ENCODE results near the gene ELAVL1. TPM values are rescaled to one million over a fixed set of nuclear protein-coding genes. Genes with fewer than 3 reads are reported as not detected.
A peak's percentile ranks its signal among the peaks of the same experiment; 100 is the strongest.

Gene ELAVL1
- total RNA-seq (10 to 100 TPM; 61.0 to 72.8 TPM), polyA plus RNA-seq (10 to 100 TPM; 15.0 to 33.0 TPM)
- long read RNA-seq, donor 1, full-length matches to known transcripts, result 31 of 37 reads
- long read RNA-seq, donor 1, partial matches to known transcripts, result 6 of 37 reads
- long read RNA-seq, donor 1, other reads (novel, unspliced or antisense), result 0 of 37 reads
- long read RNA-seq, donor 2, full-length matches to known transcripts, result 8 of 8 reads
- long read RNA-seq, donor 2, partial matches to known transcripts, result 0 of 8 reads
- long read RNA-seq, donor 2, other reads (novel, unspliced or antisense), result 0 of 8 reads
- long read RNA-seq, donor 3, full-length matches to known transcripts, result 21 of 21 reads
- long read RNA-seq, donor 3, partial matches to known transcripts, result 0 of 21 reads
- long read RNA-seq, donor 3, other reads (novel, unspliced or antisense), result 0 of 21 reads
- long read RNA-seq, donor 4, full-length matches to known transcripts, result 11 of 16 reads
- long read RNA-seq, donor 4, partial matches to known transcripts, result 5 of 16 reads
- long read RNA-seq, donor 4, other reads (novel, unspliced or antisense), result 0 of 16 reads
- long read RNA-seq, donor 5, full-length matches to known transcripts, result 40 of 47 reads
- long read RNA-seq, donor 5, partial matches to known transcripts, result 7 of 47 reads
- long read RNA-seq, donor 5, other reads (novel, unspliced or antisense), result 0 of 47 reads

DNA sequence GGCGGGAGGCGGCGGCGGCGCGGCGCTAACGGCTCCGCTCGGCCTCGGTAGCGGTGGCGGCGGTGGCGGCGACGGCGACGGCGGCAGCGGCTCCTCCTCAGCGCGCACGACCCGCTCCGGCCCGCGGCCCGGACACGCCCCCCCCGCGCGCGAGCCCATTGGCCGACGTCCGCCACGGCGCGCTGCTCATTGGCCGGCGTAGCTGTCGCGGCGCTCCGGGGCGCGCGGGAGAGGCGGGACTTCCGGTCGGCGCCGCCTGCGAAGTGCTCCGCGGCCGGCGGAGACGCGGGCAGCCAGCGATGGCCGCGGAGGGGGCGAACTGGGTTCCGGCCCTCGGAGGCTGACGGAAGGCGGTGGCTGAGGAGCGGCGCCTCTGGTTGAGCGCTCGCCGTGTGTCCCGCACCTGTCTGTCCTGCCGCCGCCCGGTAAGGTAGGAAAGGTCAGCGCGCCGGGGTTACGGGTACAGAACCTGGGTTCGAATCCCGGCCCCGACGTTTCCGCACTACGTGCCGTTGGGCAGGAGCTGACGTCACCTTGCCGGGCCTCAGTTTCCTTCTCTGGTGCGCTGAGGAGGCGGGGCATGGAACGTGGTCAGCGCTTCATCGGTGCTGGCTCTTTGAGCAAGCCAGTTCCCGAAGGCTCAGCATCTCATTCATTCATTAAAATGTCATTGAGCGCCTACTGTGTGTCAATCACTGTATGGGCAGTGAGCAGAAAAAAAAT lies at the start of gene ELAVL1:
Gene ELAVL1 (minus strand): TSS at position 108 of the 723 bp plus-strand sequence. CDS start 13,826 bp downstream, outside the sequence.
- Histone ChIP-seq H3K27me3 (ENCODE audit: control insufficient read depth in 3 of 3, insufficient read depth in 3 of 3, low read length in 2 of 3) (no peaks in the 10 kb centered on the region), H3K9me3 (ENCODE audit: control insufficient read depth in 4 of 4, insufficient read depth in 3 of 4, low read length in 3 of 4) (no peaks in the 10 kb centered on the region), H3K36me3 (ENCODE audit: control insufficient read depth in 4 of 4, insufficient read depth in 4 of 4, low read length in 4 of 4) (peaks cover 0 to 4% (median 1%) of the 10 kb centered on the region in 4 donors), H3K27ac (ENCODE audit: low read depth in 1 of 2, low read length in 1 of 2) (peak within 1 kb of the TSS; percentile 87 to 96), H3K4me1 (ENCODE audit: control insufficient read depth in 5 of 5, insufficient read depth in 5 of 5, low read length in 5 of 5) (peaks cover 5 to 24% (median 12%) of the 10 kb centered on the region in 5 donors), H3K4me3 (peak within 1 kb of the TSS; percentile 88), H3K9ac (ENCODE audit: insufficient read depth in 1 of 2, low read length in 2 of 2) (peak within 1 kb of the TSS; percentile 80 to 92)
- 0 to 1% methylated on average over 36 to 98 of the region's 98 CpGs for WGBS, 2 donors
- peak; percentile 88 to 95 (median 91) for DNase-seq
- TF ChIP-seq, protein P1, sequence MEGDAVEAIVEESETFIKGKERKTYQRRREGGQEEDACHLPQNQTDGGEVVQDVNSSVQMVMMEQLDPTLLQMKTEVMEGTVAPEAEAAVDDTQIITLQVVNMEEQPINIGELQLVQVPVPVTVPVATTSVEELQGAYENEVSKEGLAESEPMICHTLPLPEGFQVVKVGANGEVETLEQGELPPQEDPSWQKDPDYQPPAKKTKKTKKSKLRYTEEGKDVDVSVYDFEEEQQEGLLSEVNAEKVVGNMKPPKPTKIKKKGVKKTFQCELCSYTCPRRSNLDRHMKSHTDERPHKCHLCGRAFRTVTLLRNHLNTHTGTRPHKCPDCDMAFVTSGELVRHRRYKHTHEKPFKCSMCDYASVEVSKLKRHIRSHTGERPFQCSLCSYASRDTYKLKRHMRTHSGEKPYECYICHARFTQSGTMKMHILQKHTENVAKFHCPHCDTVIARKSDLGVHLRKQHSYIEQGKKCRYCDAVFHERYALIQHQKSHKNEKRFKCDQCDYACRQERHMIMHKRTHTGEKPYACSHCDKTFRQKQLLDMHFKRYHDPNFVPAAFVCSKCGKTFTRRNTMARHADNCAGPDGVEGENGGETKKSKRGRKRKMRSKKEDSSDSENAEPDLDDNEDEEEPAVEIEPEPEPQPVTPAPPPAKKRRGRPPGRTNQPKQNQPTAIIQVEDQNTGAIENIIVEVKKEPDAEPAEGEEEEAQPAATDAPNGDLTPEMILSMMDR (IDR thresholded peaks at IDR 0.05; ENCODE audit: control extremely low read depth, extremely low read depth), result no peak
- ATAC-seq (ENCODE audit: insufficient read depth, low FRiP score), result peak; percentile 98

DNA sequence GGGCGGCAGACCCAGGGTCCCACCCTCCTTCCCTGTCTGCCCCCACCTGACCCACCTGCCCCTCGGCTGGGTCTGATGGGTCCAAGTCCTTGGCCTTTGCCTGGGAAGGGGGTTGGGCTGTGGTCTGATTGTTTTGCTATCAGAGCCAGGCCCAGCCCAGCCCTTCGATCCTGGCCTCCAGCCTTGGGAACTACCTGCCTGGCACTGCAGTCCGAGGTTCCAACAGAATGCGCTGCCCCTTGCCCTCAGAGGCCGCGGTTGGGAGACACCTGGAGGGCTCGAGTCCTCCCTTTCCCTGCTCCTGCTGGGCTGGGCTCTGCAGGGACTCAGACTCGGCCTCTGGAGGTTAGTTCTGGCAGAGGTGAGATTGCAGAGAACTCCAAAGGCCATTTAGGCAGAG lies 48.7 kb upstream of the ELAVL1 start:
- no peak overlapping the region for H3K9ac ChIP-seq (ENCODE audit: insufficient read depth in 1 of 2, low read length in 2 of 2)
- H3K9me3 ChIP-seq (ENCODE audit: control insufficient read depth in 4 of 4, insufficient read depth in 3 of 4, low read length in 3 of 4), result no peaks in the 10 kb centered on the region
- no peak overlapping the region for H3K4me3 ChIP-seq
- peaks cover 0 to 8% (median 0%) of the 10 kb centered on the region in 5 donors for H3K4me1 ChIP-seq (ENCODE audit: control insufficient read depth in 5 of 5, insufficient read depth in 5 of 5, low read length in 5 of 5)
- TF ChIP-seq, protein P1 (IDR thresholded peaks at IDR 0.05; ENCODE audit: control extremely low read depth, extremely low read depth), result no peak
- H3K27me3 ChIP-seq (ENCODE audit: control insufficient read depth in 3 of 3, insufficient read depth in 3 of 3, low read length in 2 of 3), result no peaks in the 10 kb centered on the region
- DNase-seq, result no peak
- 57 to 65% methylated on average over 9 of the region's 9 CpGs for WGBS, 2 donors
- no peak for ATAC-seq (ENCODE audit: insufficient read depth, low FRiP score)
- H3K27ac ChIP-seq (ENCODE audit: low read depth in 1 of 2, low read length in 1 of 2), result no peak overlapping the region
- no peaks in the 10 kb centered on the region for H3K36me3 ChIP-seq (ENCODE audit: control insufficient read depth in 4 of 4, insufficient read depth in 4 of 4, low read length in 4 of 4)

DNA sequence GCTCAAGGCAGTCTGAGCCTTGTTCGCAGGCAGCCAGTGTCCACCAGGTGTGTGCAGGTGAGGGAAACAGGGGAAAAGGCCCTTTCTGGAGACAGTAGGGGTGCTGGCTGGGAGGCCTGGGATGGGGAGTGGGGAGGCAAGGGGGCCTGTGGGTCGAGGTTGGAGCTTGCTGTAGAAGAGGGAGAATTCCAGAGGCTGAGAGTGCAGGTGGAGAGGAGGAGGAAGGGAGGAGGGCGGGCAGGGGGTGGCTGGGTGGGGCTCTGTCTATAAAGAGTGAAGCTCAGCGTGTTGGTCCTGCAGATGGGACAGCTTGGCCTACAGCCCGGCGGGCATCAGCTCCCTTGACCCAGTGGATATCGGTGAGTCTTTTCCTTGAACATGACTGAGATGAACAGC lies 47.0 kb upstream of the ELAVL1 start, which contains the start of gene CCL25:
Gene CCL25 (plus strand): TSS at position 297 of the 396 bp plus-strand sequence. CDS start 290 bp downstream, outside the sequence.
- Histone ChIP-seq H3K9ac (ENCODE audit: insufficient read depth in 1 of 2, low read length in 2 of 2) (no peak within 1 kb of the TSS), H3K27ac (ENCODE audit: low read depth in 1 of 2, low read length in 1 of 2) (no peak within 1 kb of the TSS), H3K4me3 (no peak within 1 kb of the TSS), H3K36me3 (ENCODE audit: control insufficient read depth in 4 of 4, insufficient read depth in 4 of 4, low read length in 4 of 4) (no peaks in the 10 kb centered on the region), H3K9me3 (ENCODE audit: control insufficient read depth in 4 of 4, insufficient read depth in 3 of 4, low read length in 3 of 4) (no peaks in the 10 kb centered on the region), H3K27me3 (ENCODE audit: control insufficient read depth in 3 of 3, insufficient read depth in 3 of 3, low read length in 2 of 3) (no peaks in the 10 kb centered on the region), H3K4me1 (ENCODE audit: control insufficient read depth in 5 of 5, insufficient read depth in 5 of 5, low read length in 5 of 5) (peaks cover 0 to 8% (median 0%) of the 10 kb centered on the region in 5 donors)
- ATAC-seq (ENCODE audit: insufficient read depth, low FRiP score) (no peak), DNase-seq (no peak)
- TF ChIP-seq, protein P1 (IDR thresholded peaks at IDR 0.05; ENCODE audit: control extremely low read depth, extremely low read depth), result no peak
- 65 to 77% methylated on average over 6 to 7 of the region's 7 CpGs for WGBS, 2 donors

Data from lung (tissue), 16 donors.